ENCODE data around the gene CLMP.

The CLMP gene

DNA sequence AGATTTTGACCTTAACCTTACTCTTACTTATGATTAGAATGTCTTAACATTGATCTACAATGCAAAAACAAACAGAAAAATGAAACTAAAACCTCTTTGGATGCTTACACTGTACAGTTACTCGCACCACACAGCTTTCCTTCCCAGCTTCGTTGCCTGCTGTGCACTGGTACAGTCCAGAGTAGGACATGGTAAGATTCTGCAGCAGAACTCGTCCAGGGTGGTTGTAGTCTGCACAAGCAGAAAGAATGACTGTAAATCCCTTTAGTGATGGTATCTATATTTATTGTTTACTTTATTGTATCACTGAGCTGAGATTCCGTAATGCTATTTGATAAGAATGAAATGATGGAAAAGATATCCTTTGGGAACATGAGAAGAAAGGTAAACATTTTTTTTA, 112.1 kb downstream of the CLMP start:
- Histone ChIP-seq H3K4me3 (no peak overlapping the region), H3K9me3 (no peaks in the 10 kb centered on the region), H3K4me2 (no peak overlapping the region), H3K36me3 (no peaks in the 10 kb centered on the region), H3K27ac (no peak overlapping the region), H3K27me3 (no peaks in the 10 kb centered on the region), H3K4me1 (peaks cover 9% of the 10 kb centered on the region), H4K20me1 (no peaks in the 10 kb centered on the region), H3K9ac (no peak overlapping the region)
- TF ChIP-seq Cebpa-rat (IDR thresholded peaks at IDR 0.05): no peak

DNA sequence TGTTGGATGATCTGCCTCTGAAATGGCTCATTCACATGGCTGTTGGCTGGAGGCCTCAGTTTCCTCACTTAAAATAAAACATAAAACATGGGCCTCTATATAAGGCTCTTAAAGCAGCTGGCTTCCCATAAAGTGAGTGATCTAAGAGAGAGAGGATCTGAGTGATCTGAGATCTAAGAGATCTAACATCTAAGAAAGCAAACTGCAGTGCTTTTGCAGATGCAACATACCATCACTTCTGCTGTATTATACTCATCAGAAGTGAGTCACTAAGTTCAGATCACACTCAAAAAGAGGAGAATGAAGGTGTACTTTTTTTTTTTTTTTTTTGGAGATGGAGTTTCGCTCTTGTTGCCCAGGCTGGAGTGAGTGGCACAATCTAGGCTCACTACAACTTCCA, 115.0 kb downstream of the CLMP start:
- Histone ChIP-seq H3K9me3 (no peaks in the 10 kb centered on the region), H3K36me3 (no peaks in the 10 kb centered on the region), H3K4me3 (no peak overlapping the region), H3K9ac (no peak overlapping the region), H3K4me1 (no peaks in the 10 kb centered on the region), H3K27me3 (no peaks in the 10 kb centered on the region), H4K20me1 (no peaks in the 10 kb centered on the region), H3K27ac (no peak overlapping the region), H3K4me2 (no peak overlapping the region)
- TF ChIP-seq Cebpa-rat (IDR thresholded peaks at IDR 0.05): no peak

DNA sequence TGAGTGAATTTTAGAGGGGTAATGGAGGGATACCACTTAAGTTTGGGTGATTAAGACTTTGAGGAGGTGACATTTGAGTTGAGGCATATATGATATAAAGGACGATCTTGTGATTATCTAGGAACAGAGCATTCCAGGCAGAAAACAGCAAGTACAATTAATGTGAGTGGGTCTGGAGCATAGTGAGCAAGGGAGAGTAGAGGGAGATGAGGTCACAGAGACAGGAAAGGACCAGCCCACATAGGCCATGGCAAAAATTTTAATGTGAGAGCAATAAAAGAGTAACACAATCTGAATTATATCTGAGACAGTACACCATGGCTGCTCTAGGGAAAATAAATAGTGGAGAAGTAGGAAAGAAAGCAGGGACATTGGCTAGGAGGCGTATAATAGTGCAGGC, 118.6 kb downstream of the CLMP start:
- Histone ChIP-seq H3K4me1 (peaks cover under 1% of the 10 kb centered on the region), H3K36me3 (no peaks in the 10 kb centered on the region), H4K20me1 (no peaks in the 10 kb centered on the region), H3K9ac (no peak overlapping the region), H3K4me2 (no peak overlapping the region), H3K27me3 (no peaks in the 10 kb centered on the region), H3K27ac (no peak overlapping the region), H3K4me3 (no peak overlapping the region), H3K9me3 (no peaks in the 10 kb centered on the region)
- TF ChIP-seq Cebpa-rat (IDR thresholded peaks at IDR 0.05): no peak

DNA sequence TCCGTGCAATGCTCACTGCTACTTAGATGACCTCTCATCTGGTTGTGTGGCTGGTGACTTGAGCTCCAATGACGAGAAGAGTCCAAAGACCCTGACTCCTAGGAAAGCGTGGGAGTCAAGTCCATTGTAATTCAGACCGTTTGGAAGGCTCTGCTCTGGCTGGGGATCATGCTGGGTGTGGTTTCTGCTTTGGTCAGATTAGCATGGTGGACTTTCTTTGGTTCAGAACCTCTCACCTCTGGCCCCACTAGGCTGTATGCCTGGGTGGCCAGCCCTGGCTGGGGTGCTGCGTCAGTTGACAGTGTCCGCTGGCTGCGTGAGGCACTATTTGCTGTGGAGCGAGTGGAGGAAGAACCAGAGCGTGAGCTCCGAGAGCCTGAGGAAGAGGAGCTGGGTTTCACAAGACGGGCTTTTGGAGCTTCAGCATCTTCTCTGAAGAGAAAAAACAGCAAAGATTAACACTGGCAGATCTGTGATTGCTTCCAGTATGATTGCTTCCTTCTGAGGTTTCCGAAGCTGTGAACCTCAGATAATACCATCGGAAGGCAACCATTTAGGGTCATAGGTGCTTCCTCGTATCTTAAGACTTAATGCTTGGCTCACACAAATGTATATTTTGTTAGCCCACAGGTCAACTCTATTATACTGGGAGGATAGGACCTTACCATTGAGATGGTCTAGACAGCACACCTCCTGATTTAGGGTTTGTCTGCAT, 121.5 kb downstream of the CLMP start:
- no peaks in the 10 kb centered on the region for H3K27me3 ChIP-seq
- H3K27ac ChIP-seq: no peak overlapping the region
- no peaks in the 10 kb centered on the region for H3K36me3 ChIP-seq
- H4K20me1 ChIP-seq: no peaks in the 10 kb centered on the region
- no peak overlapping the region for H3K4me2 ChIP-seq
- H3K9me3 ChIP-seq: no peaks in the 10 kb centered on the region
- H3K4me1 ChIP-seq: peaks cover 29% of the 10 kb centered on the region
- no peak overlapping the region for H3K9ac ChIP-seq
- no peak overlapping the region for H3K4me3 ChIP-seq
- no peak for TF ChIP-seq Cebpa-rat (IDR thresholded peaks at IDR 0.05)

DNA sequence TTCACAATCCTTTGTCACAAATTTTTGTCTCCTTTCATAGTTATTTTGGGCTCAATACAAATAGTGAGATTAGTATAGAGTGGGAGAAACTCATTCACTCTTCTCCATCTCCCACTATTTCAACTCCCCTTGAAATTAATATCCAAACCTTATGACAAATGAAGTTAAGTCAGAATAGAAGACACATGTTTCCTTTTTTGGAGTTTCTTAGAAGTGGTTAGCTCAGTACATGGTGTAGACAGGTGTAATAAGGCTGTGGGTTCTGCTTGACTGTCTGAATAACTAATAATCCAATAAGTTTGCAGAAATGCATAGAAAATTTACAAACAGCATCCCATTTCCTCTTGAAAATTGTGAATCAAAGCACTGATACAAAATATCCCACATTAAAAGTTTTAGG, 122.3 kb downstream of the CLMP start:
- peaks cover 36% of the 10 kb centered on the region for H3K4me1 ChIP-seq
- no peaks in the 10 kb centered on the region for H3K9me3 ChIP-seq
- H3K27me3 ChIP-seq: no peaks in the 10 kb centered on the region
- H3K36me3 ChIP-seq: no peaks in the 10 kb centered on the region
- no peaks in the 10 kb centered on the region for H4K20me1 ChIP-seq
- H3K27ac ChIP-seq: no peak overlapping the region
- H3K4me3 ChIP-seq: no peak overlapping the region
- no peak overlapping the region for H3K9ac ChIP-seq
- no peak overlapping the region for H3K4me2 ChIP-seq
- TF ChIP-seq Cebpa-rat (IDR thresholded peaks at IDR 0.05): no peak

DNA sequence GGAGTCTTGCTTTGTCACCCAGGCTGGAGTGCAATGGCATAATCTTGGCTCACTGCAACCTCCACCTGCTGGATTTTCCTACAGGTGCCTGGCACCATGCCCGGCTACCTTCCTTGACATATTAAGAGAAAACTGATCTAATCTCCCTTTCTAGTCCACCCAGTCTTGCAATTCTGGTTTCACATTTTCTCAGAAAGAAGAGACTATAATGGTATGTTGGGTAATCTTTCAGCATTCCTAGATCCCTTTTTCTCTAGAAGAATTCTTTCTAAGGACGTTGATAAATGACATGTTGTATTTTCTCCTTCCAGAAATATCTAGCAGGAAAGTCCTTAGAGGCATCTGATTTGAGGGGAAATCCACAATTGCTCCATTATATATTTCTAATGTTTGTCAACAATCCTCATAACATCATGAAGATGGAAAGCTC, 122.7 kb downstream of the CLMP start:
- Histone ChIP-seq H4K20me1 (no peaks in the 10 kb centered on the region), H3K4me1 (peaks cover 38% of the 10 kb centered on the region), H3K27ac (no peak overlapping the region), H3K4me3 (no peak overlapping the region), H3K4me2 (no peak overlapping the region), H3K36me3 (no peaks in the 10 kb centered on the region), H3K27me3 (no peaks in the 10 kb centered on the region), H3K9ac (no peak overlapping the region), H3K9me3 (no peaks in the 10 kb centered on the region)
- no peak for TF ChIP-seq Cebpa-rat (IDR thresholded peaks at IDR 0.05)

DNA sequence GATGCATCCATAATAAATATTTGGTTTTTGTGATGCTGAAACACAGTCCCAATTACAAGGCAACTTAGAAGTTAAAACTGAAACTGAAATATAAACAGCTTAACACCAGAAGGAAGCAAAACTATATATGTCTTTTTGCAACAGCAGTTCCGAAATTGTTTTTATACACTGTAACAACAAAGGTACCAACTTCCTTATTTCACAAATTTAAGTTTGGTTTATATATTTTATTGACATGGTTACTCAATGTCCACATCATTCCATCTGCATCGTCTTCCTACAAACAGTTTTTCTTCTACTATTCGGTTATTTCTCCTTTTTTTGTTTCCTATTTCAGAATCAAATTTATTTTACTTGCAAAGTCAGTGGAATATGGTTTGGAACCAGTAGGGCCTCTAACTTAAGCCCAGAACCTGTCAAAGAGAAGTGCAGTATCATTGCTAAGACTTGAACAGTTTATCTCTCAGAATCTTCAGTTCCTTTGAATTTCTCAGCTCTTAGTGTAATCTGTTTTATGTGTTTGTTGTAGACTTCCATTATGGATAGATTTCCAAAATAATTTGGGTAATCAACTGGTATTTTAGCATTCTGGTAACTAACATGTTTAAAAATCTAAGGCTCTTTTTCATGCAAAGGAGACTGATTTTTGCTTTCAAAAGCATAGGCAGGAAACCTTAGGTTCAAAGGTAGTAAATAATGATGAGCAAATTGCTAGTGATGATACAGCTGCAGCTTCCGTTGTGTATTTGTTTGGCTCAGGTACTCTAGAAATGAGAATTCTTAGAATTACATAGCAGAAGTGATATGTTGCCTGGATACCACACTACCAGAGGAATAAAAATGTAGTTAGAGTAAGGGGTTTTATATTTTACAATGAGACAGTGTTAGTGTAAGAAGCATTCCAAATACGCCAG, 124.9 kb downstream of the CLMP start:
- peak overlapping the region; percentile 66 for H3K9ac ChIP-seq
- H3K36me3 ChIP-seq: no peaks in the 10 kb centered on the region

DNA sequence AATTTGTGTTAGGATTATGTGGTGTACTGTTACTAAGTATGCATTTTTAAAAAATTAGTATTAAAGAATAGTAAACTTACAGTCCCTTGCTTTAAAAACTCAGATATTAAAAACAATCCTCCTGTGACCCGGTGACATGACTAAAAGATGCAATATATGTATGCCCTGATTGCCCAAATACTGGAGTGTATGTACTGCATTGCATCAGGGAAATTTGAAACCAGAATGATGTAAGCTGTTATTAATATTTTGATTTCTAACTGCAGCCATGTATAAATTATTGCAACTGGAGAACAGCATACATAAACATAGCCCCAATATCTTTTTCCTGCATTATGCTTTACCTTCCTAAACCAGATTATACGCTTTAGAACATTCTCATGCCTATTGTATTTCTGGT, 129.4 kb downstream of the CLMP start:
- Histone ChIP-seq H3K4me1 (peaks cover 58% of the 10 kb centered on the region), H4K20me1 (peaks cover 12% of the 10 kb centered on the region), H3K27ac (no peak overlapping the region), H3K4me2 (peak overlapping the region; percentile 91), H3K4me3 (no peak overlapping the region), H3K36me3 (peaks cover 8% of the 10 kb centered on the region), H3K9me3 (no peaks in the 10 kb centered on the region), H3K27me3 (no peaks in the 10 kb centered on the region), H3K9ac (no peak overlapping the region)
- no peak for TF ChIP-seq Cebpa-rat (IDR thresholded peaks at IDR 0.05)

More for the DNA sequence above, 124.9 kb downstream of the CLMP start:
- H3K27me3 ChIP-seq: no peaks in the 10 kb centered on the region
- H3K4me2 ChIP-seq: peak overlapping the region; percentile 87
- no peak for TF ChIP-seq Cebpa-rat (IDR thresholded peaks at IDR 0.05)
- H3K27ac ChIP-seq: peak overlapping the region; percentile 67
- no peaks in the 10 kb centered on the region for H3K9me3 ChIP-seq
- peaks cover 49% of the 10 kb centered on the region for H3K4me1 ChIP-seq
- peak overlapping the region; percentile 61 for H3K4me3 ChIP-seq
- H4K20me1 ChIP-seq: no peaks in the 10 kb centered on the region

DNA sequence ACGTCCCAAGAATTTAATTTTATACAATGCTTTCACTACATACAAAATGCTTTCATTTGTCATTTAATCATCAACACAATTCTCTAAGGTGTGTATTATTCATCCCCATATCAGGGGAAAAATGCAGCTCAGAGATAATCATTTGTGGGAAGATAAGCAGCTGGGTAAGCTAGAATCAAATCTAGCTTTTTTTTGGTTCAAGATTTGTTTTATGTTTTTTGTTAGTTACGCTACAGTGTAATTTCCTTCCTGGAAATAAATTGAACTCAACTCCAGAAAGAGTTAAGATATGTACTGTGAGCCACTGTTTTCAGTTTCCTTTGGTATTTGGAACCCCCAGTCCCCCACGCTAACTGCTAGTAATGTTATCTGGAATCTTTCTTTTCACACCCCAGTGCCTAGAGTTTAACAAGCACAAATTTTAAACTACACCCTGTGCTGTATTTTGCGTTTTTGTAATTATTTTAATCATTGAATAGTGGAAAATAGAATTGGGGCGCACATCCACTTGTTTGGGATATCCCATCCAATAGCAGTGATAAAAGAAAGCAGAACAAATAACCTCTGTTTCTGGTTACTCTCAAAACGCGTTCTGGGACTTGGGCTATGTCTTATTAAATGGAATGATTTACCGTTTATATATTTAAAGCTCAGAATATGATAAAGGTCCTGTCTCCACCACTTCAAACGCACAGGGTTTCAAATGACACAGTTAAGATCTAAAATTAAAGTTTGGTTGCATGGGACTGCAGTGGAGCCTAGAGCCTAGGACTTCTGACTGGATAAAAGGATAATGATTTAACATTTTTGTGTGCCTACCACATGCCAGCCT, 131.0 kb downstream of the CLMP start:
- H3K27me3 ChIP-seq: no peaks in the 10 kb centered on the region
- peaks cover 56% of the 10 kb centered on the region for H3K4me1 ChIP-seq
- H3K27ac ChIP-seq: peak overlapping the region; percentile 100
- H3K4me2 ChIP-seq: peak overlapping the region; percentile 91
- peaks cover 28% of the 10 kb centered on the region for H4K20me1 ChIP-seq
- H3K36me3 ChIP-seq: peaks cover 23% of the 10 kb centered on the region
- peak overlapping the region; percentile 99 for H3K9ac ChIP-seq
- H3K4me3 ChIP-seq: peak overlapping the region; percentile 91
- H3K9me3 ChIP-seq: no peaks in the 10 kb centered on the region
- TF ChIP-seq Cebpa-rat (IDR thresholded peaks at IDR 0.05): no peak

All from BLaER1 (cell line).